ENCODE results near the gene GOT2.
"Not testable (repeated sequence)": the region's sequence is repeated elsewhere in the genome, so short reads cannot be mapped to it uniquely, and the experiment has no call there.

Gene GOT2

DNA sequence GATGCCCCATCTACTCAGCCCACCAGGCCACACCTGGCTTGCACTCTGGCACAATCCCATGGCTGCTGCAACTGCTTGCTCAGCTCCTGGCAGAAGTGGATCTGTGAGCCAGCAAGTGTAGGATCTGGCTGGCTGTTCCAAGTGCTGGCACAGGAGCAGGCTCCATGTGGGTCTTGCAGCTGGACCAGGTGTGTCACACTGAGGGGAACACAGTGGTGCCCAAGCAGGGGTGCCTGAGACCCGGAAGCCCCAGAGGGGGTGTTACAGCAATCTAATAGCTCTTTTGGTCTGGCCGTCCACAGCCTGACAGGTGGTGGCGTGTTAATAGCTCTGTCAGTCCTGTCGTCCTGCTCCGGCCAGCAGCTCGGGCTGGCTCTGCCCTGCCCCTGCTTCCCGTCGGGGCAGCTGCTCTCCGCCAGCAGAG is 19.6 kb upstream of the GOT2 start:
- H3K4me3 ChIP-seq (ENCODE audit: low read depth, low read length) = no peak overlapping the region
- TF ChIP-seq, protein P1, sequence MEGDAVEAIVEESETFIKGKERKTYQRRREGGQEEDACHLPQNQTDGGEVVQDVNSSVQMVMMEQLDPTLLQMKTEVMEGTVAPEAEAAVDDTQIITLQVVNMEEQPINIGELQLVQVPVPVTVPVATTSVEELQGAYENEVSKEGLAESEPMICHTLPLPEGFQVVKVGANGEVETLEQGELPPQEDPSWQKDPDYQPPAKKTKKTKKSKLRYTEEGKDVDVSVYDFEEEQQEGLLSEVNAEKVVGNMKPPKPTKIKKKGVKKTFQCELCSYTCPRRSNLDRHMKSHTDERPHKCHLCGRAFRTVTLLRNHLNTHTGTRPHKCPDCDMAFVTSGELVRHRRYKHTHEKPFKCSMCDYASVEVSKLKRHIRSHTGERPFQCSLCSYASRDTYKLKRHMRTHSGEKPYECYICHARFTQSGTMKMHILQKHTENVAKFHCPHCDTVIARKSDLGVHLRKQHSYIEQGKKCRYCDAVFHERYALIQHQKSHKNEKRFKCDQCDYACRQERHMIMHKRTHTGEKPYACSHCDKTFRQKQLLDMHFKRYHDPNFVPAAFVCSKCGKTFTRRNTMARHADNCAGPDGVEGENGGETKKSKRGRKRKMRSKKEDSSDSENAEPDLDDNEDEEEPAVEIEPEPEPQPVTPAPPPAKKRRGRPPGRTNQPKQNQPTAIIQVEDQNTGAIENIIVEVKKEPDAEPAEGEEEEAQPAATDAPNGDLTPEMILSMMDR (IDR thresholded peaks at IDR 0.05; ENCODE audit: control insufficient read depth, extremely low read depth, insufficient read depth) = no peak
- DNase-seq (ENCODE audit: low read depth) = no peak

DNA sequence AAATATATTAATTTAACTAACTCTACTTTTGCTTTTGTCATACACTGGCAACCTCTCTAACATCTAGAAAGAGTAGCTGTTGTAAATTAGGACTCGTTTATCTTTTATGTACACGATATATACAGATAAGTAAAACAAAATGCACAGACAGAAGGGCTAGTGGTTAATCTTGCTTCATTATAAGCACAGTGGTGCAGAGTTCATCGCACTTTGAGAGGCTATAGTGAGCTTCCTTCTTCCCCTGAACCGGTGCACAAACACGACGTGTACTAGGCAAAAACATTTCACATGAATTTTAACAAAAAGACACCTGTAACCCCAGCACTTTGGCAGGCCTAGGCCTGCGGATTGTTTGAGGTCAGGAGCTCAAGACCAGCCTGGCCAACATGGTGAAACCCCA is 10.4 kb upstream of the GOT2 start:
- DNase-seq (ENCODE audit: low read depth) = no peak
- H3K4me3 ChIP-seq (ENCODE audit: low read depth, low read length) = no peak overlapping the region
- TF ChIP-seq, protein P1 (IDR thresholded peaks at IDR 0.05; ENCODE audit: control insufficient read depth, extremely low read depth, insufficient read depth) = no peak

DNA sequence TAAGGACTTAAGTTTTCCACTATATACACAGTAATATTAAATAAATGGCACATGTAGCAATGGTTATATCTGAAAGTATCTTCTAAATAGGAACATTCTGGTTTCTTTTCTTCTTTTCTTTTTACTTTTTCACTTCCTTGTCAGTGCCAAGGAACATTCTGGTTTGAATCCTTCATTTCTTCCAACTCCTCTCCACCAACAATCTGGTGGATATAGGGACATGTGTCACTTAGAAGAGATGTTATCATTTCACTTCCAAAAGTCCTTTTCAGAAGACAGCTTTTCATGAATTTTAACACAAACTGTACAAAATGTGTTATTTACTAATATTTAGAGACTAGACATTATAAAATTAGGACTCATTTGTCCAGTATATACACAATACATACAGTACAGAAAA is 7.9 kb upstream of the GOT2 start:
- DNase-seq (ENCODE audit: low read depth) = no peak
- H3K4me3 ChIP-seq (ENCODE audit: low read depth, low read length) = no peak overlapping the region
- TF ChIP-seq, protein P1 (IDR thresholded peaks at IDR 0.05; ENCODE audit: control insufficient read depth, extremely low read depth, insufficient read depth) = no peak

DNA sequence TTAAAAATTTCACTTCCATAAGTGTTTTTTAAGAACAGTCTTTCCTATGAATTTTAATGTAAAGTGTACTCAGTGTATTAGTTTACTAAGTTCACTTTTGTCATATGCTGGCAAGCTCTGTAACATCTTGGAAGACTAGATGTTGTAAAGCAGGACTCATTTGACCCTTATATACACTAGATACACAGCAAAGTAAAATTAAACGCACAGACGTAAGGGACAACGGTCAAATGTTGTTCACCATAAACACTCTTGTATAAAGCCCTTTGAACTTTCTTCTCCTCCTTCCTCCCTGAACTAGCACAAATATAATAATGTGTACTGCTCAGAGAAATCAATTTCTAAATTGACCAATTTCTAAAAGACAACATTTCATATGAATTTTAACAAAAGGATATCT is 7.0 kb upstream of the GOT2 start:
- TF ChIP-seq, protein P1 (IDR thresholded peaks at IDR 0.05; ENCODE audit: control insufficient read depth, extremely low read depth, insufficient read depth) = no peak
- no peak overlapping the region for H3K4me3 ChIP-seq (ENCODE audit: low read depth, low read length)
- no peak for DNase-seq (ENCODE audit: low read depth)

DNA sequence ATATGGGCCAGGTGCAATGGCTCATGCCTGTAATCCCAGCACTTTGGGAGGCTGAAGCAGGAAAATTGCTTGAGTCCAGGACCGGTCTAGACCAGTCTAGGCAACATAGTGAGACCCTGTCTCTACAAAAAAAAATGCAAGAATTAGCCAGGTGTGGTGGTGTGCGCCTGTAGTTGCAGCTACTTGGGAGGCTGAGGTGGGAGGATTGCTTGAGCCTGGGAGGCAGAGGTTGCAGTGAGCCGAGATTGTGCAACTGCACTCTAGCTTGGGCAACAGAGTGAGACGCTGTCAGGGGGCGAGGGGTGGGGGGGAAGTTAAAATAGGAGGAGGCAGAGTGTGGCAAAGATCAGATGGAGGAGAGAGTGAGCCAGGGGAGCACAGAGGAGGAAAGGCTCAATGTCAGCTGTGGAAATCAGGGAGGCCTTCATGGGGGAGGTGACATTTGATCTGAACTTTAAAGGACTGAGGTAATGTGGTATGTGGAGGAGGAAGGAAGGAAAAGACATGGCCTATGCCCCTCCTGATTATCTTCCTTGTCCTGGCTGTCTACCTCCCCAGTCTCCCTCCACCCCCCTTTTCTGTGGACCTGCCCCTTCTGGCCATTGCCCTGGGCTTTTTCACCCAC is 4.7 kb upstream of the GOT2 start:
- TF ChIP-seq, protein P1 (IDR thresholded peaks at IDR 0.05; ENCODE audit: control insufficient read depth, extremely low read depth, insufficient read depth) = no peak
- no peak overlapping the region for H3K4me3 ChIP-seq (ENCODE audit: low read depth, low read length)

DNA sequence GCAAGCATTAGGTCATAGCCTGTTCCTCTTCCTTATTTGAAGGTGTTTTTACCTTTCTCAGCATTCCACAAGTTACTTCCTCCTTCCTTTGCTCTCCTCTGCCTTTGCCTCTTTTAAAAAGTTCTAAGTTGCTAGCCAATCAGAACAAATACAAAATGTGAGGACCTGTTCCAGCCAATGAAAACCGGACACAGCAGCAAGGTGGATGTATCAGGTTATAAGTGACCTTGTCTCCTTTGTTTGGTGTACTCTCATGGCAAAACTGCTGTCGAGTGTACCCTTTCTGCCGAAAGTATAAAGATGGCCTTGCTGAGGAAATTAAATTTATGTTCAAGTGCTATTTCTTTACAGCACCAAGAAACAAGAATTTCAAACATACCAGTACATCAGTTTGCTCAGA is 2.2 kb upstream of the GOT2 start:
- H3K4me3 ChIP-seq (ENCODE audit: low read depth, low read length) = not testable (repeated sequence)
- peak; percentile 75 for DNase-seq (ENCODE audit: low read depth)

More for the DNA sequence above, 4.7 kb upstream of the GOT2 start:
- DNase-seq (ENCODE audit: low read depth) = no peak

DNA sequence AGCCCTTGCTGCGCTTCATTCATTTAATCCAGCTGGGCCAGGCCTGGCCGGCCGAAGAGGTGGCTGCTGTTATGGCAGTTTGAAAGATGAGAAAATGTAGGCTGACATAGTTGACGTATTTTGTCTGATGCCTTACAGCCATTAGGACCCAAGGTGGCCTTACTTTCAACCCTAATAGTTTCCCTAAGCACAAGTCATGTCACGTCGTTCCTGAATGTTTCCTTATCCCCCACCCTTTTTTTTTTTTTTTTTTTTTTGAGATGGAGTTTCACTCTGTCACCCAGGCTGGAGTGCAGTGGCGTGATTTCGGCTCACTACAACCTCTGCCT is 307 bp upstream of the GOT2 start:
- peak overlapping the region; percentile 84 for H3K4me3 ChIP-seq (ENCODE audit: low read depth, low read length)
- no peak for DNase-seq (ENCODE audit: low read depth)
- TF ChIP-seq, protein P1 (IDR thresholded peaks at IDR 0.05; ENCODE audit: control insufficient read depth, extremely low read depth, insufficient read depth) = no peak

Data from LNCaP clone FGC (cell line).